Measurements from ENCODE around the gene NAALADL2.

GRCh38 chr3:175620093-175620492 lies 761.0 kb downstream of the NAALADL2 start:
- TF ChIP-seq CTCF (IDR thresholded peaks at IDR 0.05) (no peak), POLR2A (IDR thresholded peaks at IDR 0.05) (no peak), EP300 (IDR thresholded peaks at IDR 0.05) (no peak)
